NCI-H2196 treated with DMSO at 0.1 percent for 48 hours (cell line): ENCODE results near the gene SYCE1L.

Experiments
- DNase-seq: peaks from one replicate; lab custom pipeline; 2025; ENCODE audit not compliant: unreplicated experiment; lab: John Stamatoyannopoulos, UW

Gene SYCE1L

DNA sequence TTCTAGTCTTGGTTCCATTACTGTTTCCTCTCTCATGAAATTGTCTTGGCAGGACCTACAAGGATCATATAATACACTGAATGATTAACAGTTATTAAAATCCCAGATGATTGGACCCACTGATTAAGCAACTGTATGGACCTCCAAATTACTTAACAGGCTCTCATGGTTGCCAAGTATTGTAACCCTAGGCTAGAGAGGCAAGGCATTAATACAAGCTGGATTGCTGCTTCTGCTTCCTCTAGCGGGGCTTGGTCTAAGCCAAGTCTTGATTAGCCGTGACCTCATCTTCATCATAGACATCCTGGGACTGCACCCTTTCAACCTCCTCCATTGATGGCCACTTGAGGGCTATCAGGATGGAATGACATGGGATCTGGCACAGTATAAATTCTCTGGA lies 46.9 kb downstream of the SYCE1L start:
- no peak for DNase-seq

DNA sequence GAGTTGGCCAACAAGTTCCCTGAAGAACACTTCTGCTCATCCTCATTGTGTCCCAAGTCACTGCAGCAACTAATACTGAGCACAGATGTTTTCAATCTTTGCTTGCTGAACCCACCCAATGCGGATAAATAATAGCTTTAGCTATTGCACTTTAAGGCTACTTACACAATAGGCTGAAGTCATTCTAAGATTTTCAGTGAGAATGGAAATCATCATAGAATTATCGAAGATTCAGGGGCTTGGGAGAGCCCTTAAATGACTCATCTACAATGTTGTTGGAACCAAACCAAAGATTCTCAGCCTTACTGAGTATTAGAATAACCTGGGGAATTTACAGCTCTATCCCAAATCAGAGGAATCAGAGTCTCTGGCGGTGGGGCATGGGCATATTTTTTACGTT lies 51.2 kb downstream of the SYCE1L start:
- DNase-seq, result no peak
